Esophagus squamous epithelium (tissue), 4 donors: ENCODE measurements around the gene MBNL2.

ENCODE experiments used
- POLR2A ChIP-seq, 4 donors: fragments of 450-650 bp; IDR thresholded peaks; one replicate each; pipeline ENCODE4 v1.6.1; 2017; ENCODE audit warnings: antibody characterized with exemption in 4 of 4, mild to moderate bottlenecking in 4 of 4, moderate library complexity in 3 of 4
- TF ChIP-seq, protein P1 (sequence below), 6 experiments: fragments of 450-650 bp in 4 of 6; fragments of 200-600 bp in 2 of 6; sonication (generic) in 2 of 6; IDR thresholded peaks; one replicate each; pipeline ENCODE4 v1.5.1; 2016 to 2019; ENCODE audit warnings: antibody characterized with exemption in 6 of 6, mild to moderate bottlenecking in 4 of 6, moderate library complexity in 4 of 6

DNA sequence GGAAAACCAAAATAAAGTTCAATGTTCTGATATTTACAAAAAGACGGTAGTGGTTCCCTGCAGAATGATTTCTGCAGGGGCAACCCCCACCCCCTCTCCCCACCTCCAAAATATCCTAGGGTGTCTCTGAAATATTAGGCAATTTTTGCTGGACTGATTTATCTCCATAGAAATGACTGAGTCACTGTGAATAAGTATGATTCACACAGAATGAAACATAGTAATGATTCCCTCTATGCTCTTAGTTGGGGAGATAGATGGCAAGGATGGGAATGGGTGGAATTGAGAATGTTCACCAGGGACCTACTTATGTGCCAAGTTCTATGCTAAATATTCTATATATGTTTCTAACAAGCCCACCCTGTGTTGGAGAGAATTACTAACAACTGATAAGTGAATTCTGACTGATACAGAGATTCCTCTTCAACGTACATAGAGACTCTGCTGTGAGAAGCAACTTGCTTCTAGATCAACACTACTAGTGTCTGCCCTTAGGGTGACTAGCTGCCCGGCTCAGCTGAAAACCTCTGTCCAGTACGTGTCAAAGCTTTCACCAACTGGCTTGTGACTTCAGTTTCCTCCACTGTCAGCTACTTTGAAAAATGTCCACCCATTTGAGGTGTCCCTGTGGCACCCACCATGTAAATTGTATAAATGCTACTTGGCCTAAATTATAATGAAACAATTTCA is 173.5 kb downstream of the MBNL2 start:
- TF ChIP-seq, protein P1, sequence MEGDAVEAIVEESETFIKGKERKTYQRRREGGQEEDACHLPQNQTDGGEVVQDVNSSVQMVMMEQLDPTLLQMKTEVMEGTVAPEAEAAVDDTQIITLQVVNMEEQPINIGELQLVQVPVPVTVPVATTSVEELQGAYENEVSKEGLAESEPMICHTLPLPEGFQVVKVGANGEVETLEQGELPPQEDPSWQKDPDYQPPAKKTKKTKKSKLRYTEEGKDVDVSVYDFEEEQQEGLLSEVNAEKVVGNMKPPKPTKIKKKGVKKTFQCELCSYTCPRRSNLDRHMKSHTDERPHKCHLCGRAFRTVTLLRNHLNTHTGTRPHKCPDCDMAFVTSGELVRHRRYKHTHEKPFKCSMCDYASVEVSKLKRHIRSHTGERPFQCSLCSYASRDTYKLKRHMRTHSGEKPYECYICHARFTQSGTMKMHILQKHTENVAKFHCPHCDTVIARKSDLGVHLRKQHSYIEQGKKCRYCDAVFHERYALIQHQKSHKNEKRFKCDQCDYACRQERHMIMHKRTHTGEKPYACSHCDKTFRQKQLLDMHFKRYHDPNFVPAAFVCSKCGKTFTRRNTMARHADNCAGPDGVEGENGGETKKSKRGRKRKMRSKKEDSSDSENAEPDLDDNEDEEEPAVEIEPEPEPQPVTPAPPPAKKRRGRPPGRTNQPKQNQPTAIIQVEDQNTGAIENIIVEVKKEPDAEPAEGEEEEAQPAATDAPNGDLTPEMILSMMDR (IDR thresholded peaks at IDR 0.05), result no peak
- TF ChIP-seq POLR2A (IDR thresholded peaks at IDR 0.05), result no peak
